Trophoblast cell (in vitro differentiated cells and primary cell): Measurements from ENCODE around the gene PRKD1.

Experiments
- DNase-seq, 2 donors: peaks; one replicate each; pipeline ENCODE4 v3.0.0-alpha.2; 2016
- H2AFZ ChIP-seq: 2 replicates; pipeline ENCODE4 v1.6.1; 2013; ENCODE audit warnings: low read length, moderate library complexity, mild to moderate bottlenecking; ENCODE audit not compliant: insufficient read depth, poor library complexity
- H2AK5ac ChIP-seq: 2 replicates; pipeline ENCODE4 v1.6.1; 2013; ENCODE audit warnings: mild to moderate bottlenecking, low read length
- H2BK120ac ChIP-seq: 2 replicates; pipeline ENCODE4 v1.6.1; 2013; ENCODE audit warnings: low read length, mild to moderate bottlenecking, moderate library complexity; ENCODE audit not compliant: insufficient read depth, poor library complexity
- H2BK12ac ChIP-seq: 2 replicates; pipeline ENCODE4 v1.6.1; 2013; ENCODE audit warnings: mild to moderate bottlenecking, low read length, moderate library complexity
- H2BK5ac ChIP-seq: 2 replicates; pipeline ENCODE4 v1.6.1; 2013; ENCODE audit warnings: low read length, low read depth, moderate library complexity, mild to moderate bottlenecking; ENCODE audit not compliant: poor library complexity
- H3K14ac ChIP-seq: 2 replicates; pipeline ENCODE4 v1.6.1; 2013; ENCODE audit warnings: mild to moderate bottlenecking, low read length
- H3K18ac ChIP-seq: 2 replicates; pipeline ENCODE4 v1.6.1; 2013; ENCODE audit warnings: mild to moderate bottlenecking, low read length
- H3K23ac ChIP-seq: 2 replicates; pipeline ENCODE4 v1.6.1; 2013; ENCODE audit warnings: low read length
- H3K27ac ChIP-seq: 2 replicates; pipeline ENCODE4 v1.5.1; 2013; ENCODE audit warnings: low read depth, mild to moderate bottlenecking, inconsistent platforms, low read length, moderate library complexity
- H3K27me3 ChIP-seq: 2 replicates; pipeline ENCODE4 v1.6.1; 2013; ENCODE audit warnings: inconsistent platforms, mild to moderate bottlenecking, low read length, moderate library complexity; ENCODE audit not compliant: insufficient read depth
- H3K36me3 ChIP-seq, 2 experiments: 1 replicate in 1 of 2; 2 replicates in 1 of 2; pipeline ENCODE4 v1.6.1; 2013; ENCODE audit warnings: low read length in 2 of 2, mild to moderate bottlenecking in 2 of 2, moderate library complexity in 1 of 2; ENCODE audit not compliant: insufficient read depth in 2 of 2, control insufficient read depth in 1 of 2
- H3K4ac ChIP-seq: 2 replicates; pipeline ENCODE4 v1.6.1; 2013; ENCODE audit warnings: low read depth, mild to moderate bottlenecking, low read length, moderate library complexity
- H3K4me1 ChIP-seq, 2 experiments: 1 replicate in 1 of 2; 2 replicates in 1 of 2; pipeline ENCODE4 v1.6.1; 2013; ENCODE audit warnings: low read length in 2 of 2, mild to moderate bottlenecking in 2 of 2, moderate library complexity in 1 of 2; ENCODE audit not compliant: insufficient read depth in 2 of 2, control insufficient read depth in 1 of 2
- H3K4me2 ChIP-seq: 2 replicates; pipeline ENCODE4 v1.6.1; 2013; ENCODE audit warnings: inconsistent platforms, mild to moderate bottlenecking, low read length, moderate library complexity
- H3K4me3 ChIP-seq: 2 replicates; pipeline ENCODE4 v1.5.1; 2013; ENCODE audit warnings: mild to moderate bottlenecking, low read depth, low read length, inconsistent platforms
- H3K79me1 ChIP-seq: one replicate; pipeline ENCODE4 v1.6.1; 2013; ENCODE audit warnings: low read length
- H3K79me2 ChIP-seq: 2 replicates; pipeline ENCODE4 v1.6.1; 2013; ENCODE audit warnings: low read length, mild to moderate bottlenecking; ENCODE audit not compliant: control insufficient read depth, insufficient read depth, poor library complexity
- H3K9ac ChIP-seq: 2 replicates; pipeline ENCODE4 v1.6.1; 2013; ENCODE audit warnings: mild to moderate bottlenecking, low read length
- H3K9me3 ChIP-seq: 2 replicates; pipeline ENCODE4 v1.6.1; 2013; ENCODE audit warnings: low read depth, mild to moderate bottlenecking, control low read depth, inconsistent platforms, low read length; ENCODE audit not compliant: insufficient read depth
- H4K12ac ChIP-seq: 2 replicates; pipeline ENCODE4 v1.6.1; 2013; ENCODE audit warnings: low read depth, mild to moderate bottlenecking, low read length, moderate library complexity
- H4K8ac ChIP-seq: 2 replicates; pipeline ENCODE4 v1.6.1; 2013; ENCODE audit warnings: low read depth, mild to moderate bottlenecking, low read length, moderate library complexity
- H4K91ac ChIP-seq: one replicate; pipeline ENCODE4 v1.6.1; 2013; ENCODE audit warnings: low read depth, mild to moderate bottlenecking, low read length, moderate library complexity
- WGBS: extraction: QIAGEN DNeasy Blood & Tissue Kit; methylation state at CpG from one replicate; pipeline ENCODE4 v1.1.7; 2013; ENCODE audit warnings: missing lambda C conversion rate; ENCODE audit not compliant: insufficient read length, insufficient coverage; ENCODE audit errors: extremely low coverage; 5-methylcytosine and 5-hydroxymethylcytosine counted together

Gene PRKD1

DNA sequence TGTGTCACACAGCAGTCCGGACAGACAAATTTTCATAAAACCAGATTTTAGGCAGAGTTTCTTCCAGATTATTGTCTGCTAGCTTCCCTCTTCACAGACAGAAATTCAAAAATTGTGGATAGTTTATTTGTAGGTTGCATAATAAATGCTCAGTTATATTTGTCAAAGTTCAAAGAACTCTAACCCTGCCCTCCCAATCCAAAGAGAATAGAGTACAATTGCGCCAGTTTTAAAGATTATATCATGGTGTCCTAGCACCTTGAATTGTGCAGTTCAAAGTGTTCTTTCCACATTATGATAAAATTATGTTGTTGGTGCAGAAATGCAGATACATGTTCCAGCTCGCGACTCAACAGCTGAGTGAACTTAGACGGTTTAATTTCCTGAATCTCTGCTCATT is 263.1 kb downstream of the PRKD1 start:
- H2BK12ac ChIP-seq = no peak overlapping the region
- no peak overlapping the region for H2AK5ac ChIP-seq
- no peak overlapping the region for H3K4me3 ChIP-seq
- no peak overlapping the region for H2BK120ac ChIP-seq
- no peak overlapping the region for H4K91ac ChIP-seq
- H3K14ac ChIP-seq = no peak overlapping the region
- WGBS = no CpG with 5 or more reads among the region's 5 CpGs
- no peak overlapping the region for H2AFZ ChIP-seq
- no peak for DNase-seq
- H3K27me3 ChIP-seq = no peaks in the 10 kb centered on the region
- H3K79me1 ChIP-seq = no peaks in the 10 kb centered on the region
- H2BK5ac ChIP-seq = no peak overlapping the region
- no peak overlapping the region for H3K4ac ChIP-seq
- no peak overlapping the region for H4K8ac ChIP-seq
- no peak overlapping the region for H4K12ac ChIP-seq
- H3K9ac ChIP-seq = no peak overlapping the region
- no peak overlapping the region for H3K18ac ChIP-seq
- no peaks in the 10 kb centered on the region for H3K9me3 ChIP-seq
- no peak overlapping the region for H3K23ac ChIP-seq
- H3K27ac ChIP-seq = no peak overlapping the region
- H3K4me1 ChIP-seq = no peaks in the 10 kb centered on the region
- no peaks in the 10 kb centered on the region for H3K36me3 ChIP-seq
- no peak overlapping the region for H3K4me2 ChIP-seq
- no peaks in the 10 kb centered on the region for H3K79me2 ChIP-seq

DNA sequence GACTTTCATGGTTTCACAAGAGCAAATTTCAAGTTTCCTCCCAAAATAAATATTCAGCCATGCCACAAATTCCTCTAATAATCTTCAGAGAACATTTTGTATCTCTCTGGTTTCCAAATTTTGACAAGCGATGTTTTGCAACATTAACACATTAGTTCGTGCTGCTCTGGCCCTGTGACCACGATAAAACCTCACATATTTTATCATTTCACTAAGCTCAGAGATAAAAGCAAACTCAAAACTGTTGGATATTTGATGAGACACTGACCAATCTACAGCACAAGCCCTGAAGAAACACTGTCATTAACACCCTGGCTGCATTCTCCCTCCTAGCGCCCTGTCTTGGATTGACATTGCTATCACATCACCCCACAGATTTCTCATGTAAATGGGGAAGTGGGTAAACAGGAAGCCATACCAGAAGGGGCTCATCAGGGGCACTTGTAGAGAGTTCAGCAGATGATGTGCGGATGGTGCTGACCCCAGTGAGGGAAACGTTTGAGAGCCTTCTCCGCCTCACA is 264.3 kb downstream of the PRKD1 start:
- Histone ChIP-seq H3K14ac (no peak overlapping the region), H3K27ac (no peak overlapping the region), H3K4me2 (no peak overlapping the region), H3K79me1 (no peaks in the 10 kb centered on the region), H3K9me3 (no peaks in the 10 kb centered on the region), H2BK12ac (no peak overlapping the region), H2BK5ac (no peak overlapping the region), H3K4me1 (no peaks in the 10 kb centered on the region), H3K23ac (no peak overlapping the region), H3K18ac (no peak overlapping the region), H3K4me3 (no peak overlapping the region), H3K36me3 (no peaks in the 10 kb centered on the region), H4K91ac (no peak overlapping the region), H4K8ac (no peak overlapping the region), H4K12ac (no peak overlapping the region), H3K9ac (no peak overlapping the region), H2AK5ac (no peak overlapping the region), H2BK120ac (no peak overlapping the region), H3K27me3 (no peaks in the 10 kb centered on the region), H2AFZ (no peak overlapping the region), H3K4ac (no peak overlapping the region), H3K79me2 (no peaks in the 10 kb centered on the region)
- no peak for DNase-seq
- no CpG with 5 or more reads among the region's 7 CpGs for WGBS

GRCh38 chr14:29654901-29655550 is 272.6 kb downstream of the PRKD1 start:
- Histone ChIP-seq H3K4me2 (no peak overlapping the region), H3K36me3 (no peaks in the 10 kb centered on the region), H3K4me3 (no peak overlapping the region), H3K4me1 (peaks cover 4% of the 10 kb centered on the region in 2 experiments), H3K4ac (no peak overlapping the region), H3K27me3 (no peaks in the 10 kb centered on the region), H3K14ac (no peak overlapping the region), H3K9ac (no peak overlapping the region), H4K12ac (no peak overlapping the region), H3K27ac (no peak overlapping the region), H3K79me1 (peaks cover 2% of the 10 kb centered on the region), H2BK5ac (no peak overlapping the region), H3K9me3 (no peaks in the 10 kb centered on the region), H3K23ac (no peak overlapping the region), H2AK5ac (no peak overlapping the region), H4K91ac (no peak overlapping the region), H3K18ac (no peak overlapping the region), H2BK120ac (no peak overlapping the region), H3K79me2 (no peaks in the 10 kb centered on the region), H2BK12ac (no peak overlapping the region), H2AFZ (no peak overlapping the region), H4K8ac (no peak overlapping the region)
- DNase-seq = no peak
- no CpG with 5 or more reads among the region's 4 CpGs for WGBS

- Histone ChIP-seq H3K18ac (no peak overlapping the region), H4K8ac (no peak overlapping the region)
These were observed 274.3 kb downstream of the PRKD1 start for GRCh38 chr14:29653303-29653702.

More at GRCh38 chr14:29653303-29653702, 274.3 kb downstream of the PRKD1 start:
- no peak overlapping the region for H3K4me3 ChIP-seq
- no peaks in the 10 kb centered on the region for H3K36me3 ChIP-seq
- no peak overlapping the region for H3K4me2 ChIP-seq
- no peak overlapping the region for H4K12ac ChIP-seq
- H3K4ac ChIP-seq = no peak overlapping the region
- no peak overlapping the region for H2BK12ac ChIP-seq
- peaks cover 2% of the 10 kb centered on the region for H3K79me1 ChIP-seq
- peaks cover 2% of the 10 kb centered on the region for H3K9me3 ChIP-seq
- H3K27me3 ChIP-seq = no peaks in the 10 kb centered on the region
- H3K14ac ChIP-seq = no peak overlapping the region
- no peak overlapping the region for H2BK5ac ChIP-seq
- peaks cover 6 to 8% of the 10 kb centered on the region in 2 experiments for H3K4me1 ChIP-seq
- H3K9ac ChIP-seq = no peak overlapping the region
- no peak overlapping the region for H3K27ac ChIP-seq
- no peaks in the 10 kb centered on the region for H3K79me2 ChIP-seq
- no peak overlapping the region for H2AFZ ChIP-seq
- no peak overlapping the region for H3K23ac ChIP-seq
- H4K91ac ChIP-seq = no peak overlapping the region
- no peak for DNase-seq
- H2AK5ac ChIP-seq = no peak overlapping the region
- H2BK120ac ChIP-seq = no peak overlapping the region
